ENCODE measurements around the gene ZBTB17.

DNA sequence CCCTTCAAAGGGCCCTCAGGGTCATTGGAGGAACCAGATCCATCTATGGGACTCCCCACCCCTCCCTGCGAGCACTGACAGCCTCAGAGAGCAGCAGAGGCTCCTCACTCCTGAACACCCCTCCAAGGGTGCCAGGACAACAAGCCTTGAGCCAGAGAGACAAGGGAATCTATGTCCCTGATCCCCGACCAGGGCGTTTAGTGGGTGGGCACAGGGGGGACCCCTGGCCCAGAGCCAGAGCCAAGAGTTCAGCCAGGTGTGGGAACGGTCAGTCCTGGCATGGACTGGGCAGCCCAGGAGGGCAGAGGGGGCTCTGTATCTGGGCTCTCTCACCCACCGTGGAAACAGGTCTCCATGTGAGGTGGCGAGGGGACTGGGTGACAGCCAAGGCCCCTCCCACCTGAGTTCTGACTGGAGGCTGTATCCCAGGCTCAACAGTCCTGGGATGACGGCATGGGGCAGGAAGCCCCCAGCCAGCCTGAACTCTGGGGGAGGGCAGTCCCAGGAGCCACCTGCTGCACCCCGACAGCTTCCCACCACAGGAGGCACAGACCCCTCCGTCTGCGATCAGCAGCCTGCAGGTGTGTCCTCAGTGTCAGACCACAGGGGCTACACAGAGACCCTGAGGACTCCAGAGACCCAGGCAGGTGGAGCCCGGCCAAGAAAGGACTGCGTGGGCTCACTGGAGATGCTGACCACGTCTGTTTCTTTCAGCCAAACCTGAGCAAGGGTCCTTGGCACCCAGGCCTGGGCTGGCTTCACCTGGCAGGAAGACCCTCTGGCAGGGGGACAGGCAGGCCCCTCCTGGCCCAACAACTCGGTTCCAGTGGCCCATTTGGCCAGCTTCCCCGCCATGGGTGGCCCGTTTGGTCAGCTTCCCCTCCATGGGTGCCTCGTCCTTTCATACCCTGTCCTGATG, 16.9 kb upstream of the ZBTB17 start:
- TF ChIP-seq CTCF (IDR thresholded peaks at IDR 0.05) = no peak
- no peak for TF ChIP-seq CEBPB (IDR thresholded peaks at IDR 0.05)
- TF ChIP-seq EP300 (IDR thresholded peaks at IDR 0.05) = no peak
- no peak for TF ChIP-seq RCOR1 (IDR thresholded peaks at IDR 0.05; ENCODE audit: low read depth, low read length)
- TF ChIP-seq MAX (IDR thresholded peaks at IDR 0.05) = no peak
- no peak for TF ChIP-seq USF2 (IDR thresholded peaks at IDR 0.05)
- TF ChIP-seq HOXA7 (CRISPR knock-in tag; IDR thresholded peaks at IDR 0.05) = no peak
- TF ChIP-seq, protein P1, sequence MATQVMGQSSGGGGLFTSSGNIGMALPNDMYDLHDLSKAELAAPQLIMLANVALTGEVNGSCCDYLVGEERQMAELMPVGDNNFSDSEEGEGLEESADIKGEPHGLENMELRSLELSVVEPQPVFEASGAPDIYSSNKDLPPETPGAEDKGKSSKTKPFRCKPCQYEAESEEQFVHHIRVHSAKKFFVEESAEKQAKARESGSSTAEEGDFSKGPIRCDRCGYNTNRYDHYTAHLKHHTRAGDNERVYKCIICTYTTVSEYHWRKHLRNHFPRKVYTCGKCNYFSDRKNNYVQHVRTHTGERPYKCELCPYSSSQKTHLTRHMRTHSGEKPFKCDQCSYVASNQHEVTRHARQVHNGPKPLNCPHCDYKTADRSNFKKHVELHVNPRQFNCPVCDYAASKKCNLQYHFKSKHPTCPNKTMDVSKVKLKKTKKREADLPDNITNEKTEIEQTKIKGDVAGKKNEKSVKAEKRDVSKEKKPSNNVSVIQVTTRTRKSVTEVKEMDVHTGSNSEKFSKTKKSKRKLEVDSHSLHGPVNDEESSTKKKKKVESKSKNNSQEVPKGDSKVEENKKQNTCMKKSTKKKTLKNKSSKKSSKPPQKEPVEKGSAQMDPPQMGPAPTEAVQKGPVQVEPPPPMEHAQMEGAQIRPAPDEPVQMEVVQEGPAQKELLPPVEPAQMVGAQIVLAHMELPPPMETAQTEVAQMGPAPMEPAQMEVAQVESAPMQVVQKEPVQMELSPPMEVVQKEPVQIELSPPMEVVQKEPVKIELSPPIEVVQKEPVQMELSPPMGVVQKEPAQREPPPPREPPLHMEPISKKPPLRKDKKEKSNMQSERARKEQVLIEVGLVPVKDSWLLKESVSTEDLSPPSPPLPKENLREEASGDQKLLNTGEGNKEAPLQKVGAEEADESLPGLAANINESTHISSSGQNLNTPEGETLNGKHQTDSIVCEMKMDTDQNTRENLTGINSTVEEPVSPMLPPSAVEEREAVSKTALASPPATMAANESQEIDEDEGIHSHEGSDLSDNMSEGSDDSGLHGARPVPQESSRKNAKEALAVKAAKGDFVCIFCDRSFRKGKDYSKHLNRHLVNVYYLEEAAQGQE (IDR thresholded peaks at IDR 0.05) = no peak
- TF ChIP-seq, protein P2, sequence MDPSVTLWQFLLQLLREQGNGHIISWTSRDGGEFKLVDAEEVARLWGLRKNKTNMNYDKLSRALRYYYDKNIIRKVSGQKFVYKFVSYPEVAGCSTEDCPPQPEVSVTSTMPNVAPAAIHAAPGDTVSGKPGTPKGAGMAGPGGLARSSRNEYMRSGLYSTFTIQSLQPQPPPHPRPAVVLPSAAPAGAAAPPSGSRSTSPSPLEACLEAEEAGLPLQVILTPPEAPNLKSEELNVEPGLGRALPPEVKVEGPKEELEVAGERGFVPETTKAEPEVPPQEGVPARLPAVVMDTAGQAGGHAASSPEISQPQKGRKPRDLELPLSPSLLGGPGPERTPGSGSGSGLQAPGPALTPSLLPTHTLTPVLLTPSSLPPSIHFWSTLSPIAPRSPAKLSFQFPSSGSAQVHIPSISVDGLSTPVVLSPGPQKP (IDR thresholded peaks at IDR 0.05; ENCODE audit: low read depth, low read length) = no peak
- no peak for TF ChIP-seq FOSL2 (IDR thresholded peaks at IDR 0.05)
- no peak for TF ChIP-seq FOSL2 (CRISPR knock-in tag; IDR thresholded peaks at IDR 0.05)
- TF ChIP-seq POLR2AphosphoS2 (conservative IDR thresholded peaks at IDR 0.05; ENCODE audit: low read length) = no peak
- TF ChIP-seq EHMT2 (IDR thresholded peaks at IDR 0.05; ENCODE audit: low read depth) = no peak
